AG10803 (cell line): ENCODE measurements around the gene PDGFD.

Experiments used
- DNase-seq: peaks from one replicate; pipeline ENCODE4 v3.0.0; 2010; ENCODE audit warnings: low read depth
- H3K4me3 ChIP-seq: 2 replicates; pipeline ENCODE4 v1.5.1; 2011; ENCODE audit warnings: mild to moderate bottlenecking, low read length, control low read depth
- CTCF ChIP-seq: conservative IDR thresholded peaks from 2 replicates; pipeline ENCODE4 v1.5.1; 2011; ENCODE audit warnings: mild to moderate bottlenecking, low read length, control low read depth, inconsistent platforms

Gene PDGFD

GRCh38 chr11:104159356-104159755 is 4.6 kb downstream of the PDGFD start:
- H3K4me3 ChIP-seq, result no peak overlapping the region
- TF ChIP-seq CTCF, result no peak
- DNase-seq, result no peak

- no peak overlapping the region for H3K4me3 ChIP-seq
- TF ChIP-seq CTCF, result no peak
- no peak for DNase-seq
Measured at GRCh38 chr11:104155375-104155774, 8.6 kb downstream of the PDGFD start.

GRCh38 chr11:104154296-104154695 is 9.7 kb downstream of the PDGFD start:
- no peak for DNase-seq
- no peak overlapping the region for H3K4me3 ChIP-seq
- TF ChIP-seq CTCF, result no peak

GRCh38 chr11:104152941-104153505 is 10.9 kb downstream of the PDGFD start:
- no peak for TF ChIP-seq CTCF
- no peak overlapping the region for H3K4me3 ChIP-seq
- no peak for DNase-seq

- TF ChIP-seq CTCF, result peak; percentile 53
- peak; percentile 15 for DNase-seq
- H3K4me3 ChIP-seq, result no peak overlapping the region
Measured at GRCh38 chr11:104151404-104152204, 12.3 kb downstream of the PDGFD start.

GRCh38 chr11:104148706-104149105 is 15.2 kb downstream of the PDGFD start:
- no peak for DNase-seq
- TF ChIP-seq CTCF, result no peak
- no peak overlapping the region for H3K4me3 ChIP-seq

GRCh38 chr11:104148074-104148473 is 15.9 kb downstream of the PDGFD start:
- DNase-seq, result peak; percentile 71
- no peak for TF ChIP-seq CTCF
- no peak overlapping the region for H3K4me3 ChIP-seq
